HEK293 (cell line): ENCODE measurements around the gene SQSTM1.

Experiments used
- CTCF ChIA-PET: fragments of 350-600 bp; formaldehyde crosslinking; extraction: SDS; loops from one replicate; lab custom pipeline; 2021; ENCODE audit warnings: antibody characterized with exemption; lab: Yijun Ruan, JAX
- POLR2A ChIA-PET: fragments of 300-600 bp; formaldehyde crosslinking; extraction: SDS; loops from one replicate; lab custom pipeline; 2020; ENCODE audit warnings: antibody characterized with exemption, inconsistent platforms; lab: Yijun Ruan, JAX
- H3K27ac ChIP-seq: fragments of 200-500 bp; sonication (Bioruptor generic); 2 replicates; pipeline ENCODE4 v1.5.1; 2014; ENCODE audit warnings: low read depth, low read length, control low read depth, inconsistent platforms; ENCODE audit errors: extremely low read depth
- H3K36me3 ChIP-seq, 2 experiments: fragments of 200-500 bp in 1 of 2; sonication (Bioruptor generic) in 1 of 2; 1 replicate in 1 of 2; 2 replicates in 1 of 2; pipeline ENCODE4 v1.5.1; 2014 to 2017; ENCODE audit warnings: inconsistent platforms in 2 of 2, low read length in 2 of 2; ENCODE audit not compliant: control insufficient read depth in 2 of 2, insufficient read depth in 1 of 2
- H3K4me1 ChIP-seq: fragments of 200-500 bp; sonication (Bioruptor generic); 2 replicates; pipeline ENCODE4 v1.5.1; 2014; ENCODE audit warnings: mild to moderate bottlenecking, low read length, inconsistent platforms; ENCODE audit not compliant: control insufficient read depth, insufficient read depth
- H3K4me3 ChIP-seq: 2 replicates; pipeline ENCODE4 v1.5.1; 2011; ENCODE audit warnings: low read depth, mild to moderate bottlenecking, control low read depth, low read length, moderate library complexity
- H3K9me3 ChIP-seq: fragments of 200-500 bp; sonication (Bioruptor generic); 2 replicates; pipeline ENCODE4 v1.5.1; 2014; ENCODE audit warnings: low read depth, low read length, inconsistent platforms; ENCODE audit not compliant: control insufficient read depth, insufficient read depth
- GLIS2 ChIP-seq: fragments of 450-650 bp; formaldehyde crosslinking; IDR thresholded peaks from 2 replicates; pipeline ENCODE4 v1.5.1; 2016; ENCODE audit warnings: missing biosample characterization, missing genetic modification characterization
- PRDM4 ChIP-seq: fragments of 450-650 bp; formaldehyde crosslinking; IDR thresholded peaks from 2 replicates; pipeline ENCODE4 v1.5.1; 2017; ENCODE audit warnings: missing biosample characterization, missing genetic modification characterization
- ZBTB20 ChIP-seq: fragments of 450-650 bp; formaldehyde crosslinking; IDR thresholded peaks from 2 replicates; pipeline ENCODE4 v1.5.1; 2016; ENCODE audit warnings: missing biosample characterization, missing genetic modification characterization
- ZBTB21 ChIP-seq: fragments of 450-650 bp; formaldehyde crosslinking; IDR thresholded peaks from 2 replicates; pipeline ENCODE4 v1.5.1; 2017; ENCODE audit warnings: missing biosample characterization, missing genetic modification characterization
- ZBTB48 ChIP-seq: fragments of 450-650 bp; formaldehyde crosslinking; IDR thresholded peaks from 2 replicates; pipeline ENCODE4 v1.5.1; 2016; ENCODE audit warnings: missing biosample characterization, missing genetic modification characterization
- ZBTB49 ChIP-seq: fragments of 450-650 bp; formaldehyde crosslinking; IDR thresholded peaks from 2 replicates; pipeline ENCODE4 v1.5.1; 2016; ENCODE audit warnings: missing biosample characterization, missing genetic modification characterization, low read depth
- ZBTB8A ChIP-seq: fragments of 450-650 bp; formaldehyde crosslinking; IDR thresholded peaks from 2 replicates; pipeline ENCODE4 v1.5.1; 2016; ENCODE audit warnings: missing biosample characterization, missing genetic modification characterization
- ZNF133 ChIP-seq: fragments of 450-650 bp; formaldehyde crosslinking; IDR thresholded peaks from 2 replicates; pipeline ENCODE4 v1.5.1; 2016; ENCODE audit warnings: missing biosample characterization, missing genetic modification characterization
- ZNF155 ChIP-seq: fragments of 450-650 bp; formaldehyde crosslinking; IDR thresholded peaks from 2 replicates; pipeline ENCODE4 v1.5.1; 2016; ENCODE audit warnings: missing biosample characterization, missing genetic modification characterization
- ZNF16 ChIP-seq: fragments of 450-650 bp; formaldehyde crosslinking; IDR thresholded peaks from 2 replicates; pipeline ENCODE4 v1.5.1; 2016; ENCODE audit warnings: low read depth, missing biosample characterization, missing genetic modification characterization
- ZNF239 ChIP-seq: fragments of 450-650 bp; formaldehyde crosslinking; IDR thresholded peaks from 2 replicates; pipeline ENCODE4 v1.5.1; 2016; ENCODE audit warnings: missing biosample characterization, missing genetic modification characterization
- ZNF302 ChIP-seq: fragments of 450-650 bp; formaldehyde crosslinking; IDR thresholded peaks from 2 replicates; pipeline ENCODE4 v1.5.1; 2016; ENCODE audit warnings: missing biosample characterization, missing genetic modification characterization, low read depth
- ZNF354C ChIP-seq: fragments of 450-650 bp; formaldehyde crosslinking; IDR thresholded peaks from 2 replicates; pipeline ENCODE4 v1.5.1; 2016; ENCODE audit warnings: missing biosample characterization, missing genetic modification characterization, low read depth, borderline replicate concordance
- ZNF426 ChIP-seq: fragments of 450-650 bp; formaldehyde crosslinking; IDR thresholded peaks from 2 replicates; pipeline ENCODE4 v1.5.1; 2017; ENCODE audit warnings: missing biosample characterization, missing genetic modification characterization, mild to moderate bottlenecking, inconsistent platforms, moderate library complexity
- ZNF621 ChIP-seq: fragments of 450-650 bp; formaldehyde crosslinking; IDR thresholded peaks from 2 replicates; pipeline ENCODE4 v1.5.1; 2017; ENCODE audit warnings: missing biosample characterization, missing genetic modification characterization
- ZNF777 ChIP-seq: fragments of 450-650 bp; formaldehyde crosslinking; IDR thresholded peaks from 2 replicates; pipeline ENCODE4 v1.5.1; 2017; ENCODE audit warnings: missing biosample characterization, missing genetic modification characterization, borderline replicate concordance
- ZNF792 ChIP-seq: fragments of 450-650 bp; formaldehyde crosslinking; IDR thresholded peaks from 2 replicates; pipeline ENCODE4 v1.5.1; 2016; ENCODE audit warnings: missing biosample characterization, missing genetic modification characterization
- ZNF830 ChIP-seq: fragments of 450-650 bp; IDR thresholded peaks from 2 replicates; pipeline ENCODE4 v1.5.0; 2018; ENCODE audit warnings: missing biosample characterization, missing genetic modification characterization, low read depth, mild to moderate bottlenecking, moderate library complexity

The SQSTM1 gene

GRCh38 chr5:179883163-179883562 is 62.5 kb downstream of the SQSTM1 start:
- H3K4me3 ChIP-seq, result no peak overlapping the region
- ChIA-PET POLR2A (no interaction called here), CTCF (interaction anchor here (0.7 kb wide), 1 partner anchor 116 kb away, joined by 4 read pairs; no protein-coding TSS in a partner anchor)
- TF ChIP-seq PRDM4 (tag by site-specific recombination), result no peak
- TF ChIP-seq ZNF155, result no peak
- no peak for TF ChIP-seq ZNF777 (tag by site-specific recombination)
- TF ChIP-seq ZNF133 (tag by site-specific recombination), result peak; percentile 99
- TF ChIP-seq ZNF426, result no peak
- TF ChIP-seq ZBTB8A (tag by site-specific recombination), result no peak
- no peak for TF ChIP-seq GLIS2 (tag by site-specific recombination)
- H3K27ac ChIP-seq, result no peak overlapping the region
- no peaks in the 10 kb centered on the region for H3K4me1 ChIP-seq
- peaks cover 30 to 92% of the 10 kb centered on the region in 2 experiments for H3K36me3 ChIP-seq
- no peaks in the 10 kb centered on the region; the same call in 1 of the 2 replicates for H3K9me3 ChIP-seq

GRCh38 chr5:179885491-179886090 is 64.9 kb downstream of the SQSTM1 start:
- Histone ChIP-seq H3K27ac (no peak overlapping the region), H3K9me3 (no peaks in the 10 kb centered on the region; the same call in 1 of the 2 replicates), H3K4me1 (no peaks in the 10 kb centered on the region), H3K36me3 (peaks cover 35 to 95% of the 10 kb centered on the region in 2 experiments), H3K4me3 (no peak overlapping the region)
- ChIA-PET CTCF (interaction anchor here (0.7 kb wide), 1 partner anchor 1599 kb away, joined by 3 read pairs; no protein-coding TSS in a partner anchor), POLR2A (no interaction called here)
- TF ChIP-seq ZNF830 (tag by site-specific recombination) (no peak), ZNF621 (tag by site-specific recombination) (no peak), ZBTB48 (no peak), ZNF16 (tag by site-specific recombination) (no peak), ZNF239 (tag by site-specific recombination) (no peak), ZNF792 (tag by site-specific recombination) (no peak), ZBTB49 (tag by site-specific recombination) (no peak), ZNF302 (tag by site-specific recombination) (no peak), ZNF354C (no peak), ZBTB21 (tag by site-specific recombination) (no peak), ZBTB20 (tag by site-specific recombination) (no peak)
